Esophagus (tissue), 2 donors: ENCODE measurements around the gene VAX1. TPM values are rescaled to one million over a fixed set of nuclear protein-coding genes. Genes with fewer than 3 reads are reported as not detected.

Experiments used
- H3K27ac ChIP-seq, 2 donors: one replicate each; pipeline ENCODE4 v1.5.1; 2013; ENCODE audit warnings: low read depth in 2 of 2, mild to moderate bottlenecking in 2 of 2, inconsistent platforms in 1 of 2, low read length in 1 of 2, moderate library complexity in 1 of 2
- H3K27me3 ChIP-seq, 2 donors: one replicate each; pipeline ENCODE4 v1.6.1; 2013; ENCODE audit warnings: low read length in 2 of 2, control low read depth in 1 of 2, mild to moderate bottlenecking in 1 of 2; ENCODE audit not compliant: insufficient read depth in 2 of 2, control insufficient read depth in 1 of 2
- H3K36me3 ChIP-seq, 2 donors: one replicate each; pipeline ENCODE4 v1.6.1; 2013; ENCODE audit warnings: low read length in 1 of 2; ENCODE audit not compliant: control insufficient read depth in 2 of 2, insufficient read depth in 2 of 2
- H3K4me1 ChIP-seq, 2 donors: one replicate each; pipeline ENCODE4 v1.6.1; 2013; ENCODE audit warnings: low read length in 1 of 2; ENCODE audit not compliant: control insufficient read depth in 2 of 2, insufficient read depth in 2 of 2
- H3K4me3 ChIP-seq, 2 donors: one replicate each; pipeline ENCODE4 v1.5.1; 2013; ENCODE audit warnings: low read length in 2 of 2, mild to moderate bottlenecking in 2 of 2, low read depth in 1 of 2, moderate library complexity in 1 of 2
- H3K9me3 ChIP-seq, 2 donors: one replicate each; pipeline ENCODE4 v1.6.1; 2013; ENCODE audit warnings: mild to moderate bottlenecking in 2 of 2, low read depth in 1 of 2, low read length in 1 of 2, moderate library complexity in 1 of 2; ENCODE audit not compliant: control insufficient read depth in 2 of 2, insufficient read depth in 1 of 2
- WGBS, 2 donors: extraction: QIAGEN DNeasy Blood & Tissue Kit; methylation state at CpG; one replicate each; pipeline ENCODE4 v1.1.7; 2013; 5-methylcytosine and 5-hydroxymethylcytosine counted together
- polyA plus RNA-seq, 2 donors: library from polyadenylated mRNA; stranded (reverse); fragments of 200-250 nt; gene quantifications; one replicate each; pipeline ENCODE4 v1.2.3, GENCODE V29; 2013
- donor health status: healthy with polysubstance abuse.
- donor health status: Bipolar disorder and iron deficiency.

Gene VAX1
- polyA plus RNA-seq, 2 donors: not detected

GRCh38 chr10:117164592-117165537, 26.8 kb upstream of the VAX1 start:
- H3K4me1 ChIP-seq: peaks cover 10 to 24% of the 10 kb centered on the region in 2 donors

GRCh38 chr10:117163954-117164548, 26.0 kb upstream of the VAX1 start:
- H3K9me3 ChIP-seq: peaks cover 0 to 1% of the 10 kb centered on the region in 2 donors
- H3K4me3 ChIP-seq: no peak overlapping the region
- no peaks in the 10 kb centered on the region for H3K36me3 ChIP-seq
- no peak overlapping the region for H3K27ac ChIP-seq
- peaks cover 10 to 24% of the 10 kb centered on the region in 2 donors for H3K4me1 ChIP-seq
- 26 to 34% methylated on average over 16 of the region's 16 CpGs for WGBS, 2 donors
- peaks cover 8 to 48% of the 10 kb centered on the region in 2 donors for H3K27me3 ChIP-seq

More at GRCh38 chr10:117164592-117165537, 26.8 kb upstream of the VAX1 start:
- H3K27me3 ChIP-seq: peaks cover 4 to 44% of the 10 kb centered on the region in 2 donors
- H3K4me3 ChIP-seq: peak overlapping the region in 1 of 2 donors; percentile 24
- no peak overlapping the region for H3K27ac ChIP-seq
- no peaks in the 10 kb centered on the region for H3K36me3 ChIP-seq
- peaks cover 0 to 1% of the 10 kb centered on the region in 2 donors for H3K9me3 ChIP-seq
- 6 to 8% methylated on average over 32 of the region's 32 CpGs for WGBS, 2 donors

GRCh38 chr10:117163061-117163953, 25.2 kb upstream of the VAX1 start:
- H3K4me1 ChIP-seq: peaks cover 9 to 23% of the 10 kb centered on the region in 2 donors
- H3K36me3 ChIP-seq: no peaks in the 10 kb centered on the region
- H3K27me3 ChIP-seq: peaks cover 8 to 46% of the 10 kb centered on the region in 2 donors
- WGBS, 2 donors: 3 to 5% methylated on average over 82 of the region's 82 CpGs
- H3K27ac ChIP-seq: no peak overlapping the region
- H3K4me3 ChIP-seq: peak overlapping the region in 1 of 2 donors; percentile 12
- peaks cover 0 to 1% of the 10 kb centered on the region in 2 donors for H3K9me3 ChIP-seq

- Histone ChIP-seq H3K27me3 (peaks cover 8 to 40% of the 10 kb centered on the region in 2 donors), H3K4me1 (peaks cover 8 to 14% of the 10 kb centered on the region in 2 donors), H3K27ac (no peak overlapping the region), H3K36me3 (no peaks in the 10 kb centered on the region), H3K4me3 (peak overlapping the region in 1 of 2 donors; percentile 12), H3K9me3 (peaks cover 0 to 1% of the 10 kb centered on the region in 2 donors)
- WGBS, 2 donors: 4 to 6% methylated on average over 33 to 39 of the region's 39 CpGs
These were observed 24.3 kb upstream of the VAX1 start for GRCh38 chr10:117162093-117163060.

GRCh38 chr10:117161386-117162033, 23.4 kb upstream of the VAX1 start:
- peaks cover 5 to 9% of the 10 kb centered on the region in 2 donors for H3K4me1 ChIP-seq
- H3K4me3 ChIP-seq: no peak overlapping the region
- H3K9me3 ChIP-seq: peaks cover 0 to 1% of the 10 kb centered on the region in 2 donors
- H3K27me3 ChIP-seq: peaks cover 8 to 35% of the 10 kb centered on the region in 2 donors
- H3K27ac ChIP-seq: no peak overlapping the region
- WGBS, 2 donors: 8 to 15% methylated on average over 6 of the region's 6 CpGs
- H3K36me3 ChIP-seq: no peaks in the 10 kb centered on the region

GRCh38 chr10:117160567-117160966, 22.5 kb upstream of the VAX1 start:
- Histone ChIP-seq H3K27ac (no peak overlapping the region), H3K4me1 (peaks cover 5% of the 10 kb centered on the region in 2 donors), H3K36me3 (no peaks in the 10 kb centered on the region), H3K4me3 (no peak overlapping the region), H3K9me3 (peaks cover 0 to under 1% of the 10 kb centered on the region in 2 donors), H3K27me3 (peaks cover 8 to 33% of the 10 kb centered on the region in 2 donors)
- 18 to 22% methylated on average over 5 of the region's 5 CpGs for WGBS, 2 donors

GRCh38 chr10:117159390-117159789, 21.3 kb upstream of the VAX1 start:
- Histone ChIP-seq H3K4me1 (peaks cover 4 to 5% of the 10 kb centered on the region in 2 donors), H3K27me3 (peaks cover 8 to 35% of the 10 kb centered on the region in 2 donors), H3K4me3 (no peak overlapping the region), H3K9me3 (no peaks in the 10 kb centered on the region), H3K27ac (no peak overlapping the region), H3K36me3 (no peaks in the 10 kb centered on the region)
- WGBS, 2 donors: 15 to 19% methylated on average over 6 of the region's 6 CpGs

- whole genome bisulfite sequencing, 2 donors: 20 to 23% methylated on average over 2 of the region's 2 CpGs
- no peak overlapping the region for H3K27ac ChIP-seq
These were observed 20.2 kb upstream of the VAX1 start for GRCh38 chr10:117158297-117158696.

More at GRCh38 chr10:117158297-117158696, 20.2 kb upstream of the VAX1 start:
- Histone ChIP-seq H3K4me3 (no peak overlapping the region), H3K27me3 (peaks cover 8 to 29% of the 10 kb centered on the region in 2 donors), H3K4me1 (peaks cover under 1 to 1% of the 10 kb centered on the region in 2 donors), H3K36me3 (no peaks in the 10 kb centered on the region), H3K9me3 (no peaks in the 10 kb centered on the region)
